Adrenal gland (tissue), 12 donors: ENCODE measurements around the gene PHF21A. TPM values are rescaled to one million over a fixed set of nuclear protein-coding genes. Genes with fewer than 3 reads are reported as not detected.

Source experiments
- DNase-seq, 7 donors: peaks; one replicate each; pipeline ENCODE4 v3.0.0-alpha.2; 2019 to 2020
- H3K27ac ChIP-seq, 5 donors: fragments of 200-600 bp; sonication (generic) in 4 of 5; 1 replicate in 3 of 5; 2 replicates in 2 of 5; pipeline versions ENCODE4 v1.5.1 to v1.8.0; 2016 to 2020; ENCODE audit warnings: mild to moderate bottlenecking in 1 of 5
- H3K27me3 ChIP-seq: fragments of 200-600 bp; 2 replicates; pipeline ENCODE4 v1.8.0; 2021
- H3K36me3 ChIP-seq, 2 donors: fragments of 200-600 bp; replicated peaks in 1 of 2; 1 replicate in 1 of 2; 2 replicates in 1 of 2; pipeline versions ENCODE4 v1.5.1 to v1.8.0; 2018 to 2022
- H3K4me1 ChIP-seq, 2 donors: fragments of 200-600 bp; replicated peaks in 1 of 2; 1 replicate in 1 of 2; 2 replicates in 1 of 2; pipeline versions ENCODE4 v1.5.1 to v1.8.0; 2018 to 2021
- H3K4me3 ChIP-seq, 4 donors: fragments of 200-600 bp; sonication (generic) in 3 of 4; one replicate each; pipeline ENCODE4 v1.5.1; 2016 to 2018
- H3K9me3 ChIP-seq, 3 donors: fragments of 200-600 bp; sonication (generic) in 1 of 3; replicated peaks in 1 of 3; 1 replicate in 2 of 3; 2 replicates in 1 of 3; pipeline versions ENCODE4 v1.5.1 to v1.8.0; 2016 to 2021
- POLR2A ChIP-seq, 2 donors: fragments of 450-650 bp; IDR thresholded peaks; one replicate each; pipeline ENCODE4 v1.6.1; 2017; ENCODE audit warnings: antibody characterized with exemption in 2 of 2, mild to moderate bottlenecking in 2 of 2, moderate library complexity in 1 of 2
- WGBS, 4 donors: extraction: QIAGEN DNeasy Blood & Tissue Kit in 2 of 4; methylation state at CpG; one replicate each; pipeline versions ENCODE4 v1.1.5 to v1.1.7; 2013 to 2017; 5-methylcytosine and 5-hydroxymethylcytosine counted together
- intact Hi-C, 2 donors: fragments of 100-400 bp; cut with DNase I; formaldehyde crosslinking; loops; one replicate each; pipeline versions ENCODE4 v1.14.1 to v1.15.0; 2022 to 2023
- polyA plus RNA-seq, 3 donors: library from polyadenylated mRNA; stranded (reverse); fragments of 200-250 nt in 2 of 3; fragments of 350-450 nt in 1 of 3; fragmentation: Illumina TruSeq in 1 of 3; extraction: RNeasy Lipid Tissue Mini Kit (QIAGEN cat#74804) in 1 of 3; gene quantifications; one replicate each; pipeline ENCODE4 v1.2.3, GENCODE V29; 2013 to 2014
- total RNA-seq, 9 donors: library from RNA; depleted of rRNA in 4 of 9; stranded (reverse); fragments of >200 nt in 4 of 9; fragments of 120-200 nt in 1 of 9; fragmentation: NEBNext Ultra II Directional in 1 of 9; extraction: Animal tissue kit (Norgen Biotek cat#: 25700) in 1 of 9; gene quantifications; one replicate each; pipeline versions ENCODE4 v1.1.0 to v1.2.4, GENCODE V29; 2013 to 2023
- TF ChIP-seq, protein P1 (sequence below), 6 experiments: fragments of 450-650 bp in 4 of 6; fragments of 200-600 bp in 2 of 6; sonication (generic) in 1 of 6; IDR thresholded peaks; 1 replicate in 5 of 6; 2 replicates in 1 of 6; pipeline versions ENCODE4 v1.5.1 to v1.8.0; 2016 to 2021; ENCODE audit warnings: antibody characterized with exemption in 6 of 6, mild to moderate bottlenecking in 2 of 6, moderate library complexity in 1 of 6
- donor health status: healthy with polysubstance abuse.
- donor health status: Bipolar disorder and iron deficiency.
- donor health status: DM: yes; HTN: yes; CAD: no.
- donor health status: DM: no; HTN: no; CAD: no.
- donor health status: DM: no; HTN: no; CAD: no.
- donor health status: DM: yes; HTN: yes; CAD: no.

The PHF21A gene
- total and polyA plus RNA-seq, 12 donors, result 28.4 to 85.1 (median 40.0) TPM

DNA sequence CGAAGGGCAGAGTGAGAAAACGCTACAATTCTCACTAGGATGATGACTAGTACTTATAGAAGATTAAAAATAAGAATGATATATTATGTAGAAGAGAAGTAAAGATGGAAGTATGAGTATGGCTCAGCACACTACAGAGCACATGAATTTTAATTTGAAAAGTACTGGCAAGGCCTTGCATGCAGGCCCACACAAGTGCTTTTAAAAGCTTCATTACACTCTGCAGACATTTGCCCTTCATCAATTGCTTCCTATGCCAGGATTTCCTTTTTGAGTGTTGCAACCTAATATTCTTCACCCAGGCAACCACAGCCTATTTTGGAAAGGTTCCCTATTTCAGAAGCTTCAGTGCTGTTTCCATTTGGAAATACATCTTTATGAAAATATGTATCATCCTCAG, 117.7 kb downstream of the PHF21A start:
- H3K4me3 ChIP-seq, result no peak overlapping the region
- H3K27me3 ChIP-seq, result no peaks in the 10 kb centered on the region
- 61 to 72% (median 69%) methylated on average over 2 of the region's 2 CpGs for WGBS, 4 donors
- H3K36me3 ChIP-seq, result no peaks in the 10 kb centered on the region
- peaks cover 0 to 39% of the 10 kb centered on the region in 2 donors for H3K4me1 ChIP-seq
- H3K9me3 ChIP-seq, result no peaks in the 10 kb centered on the region
- TF ChIP-seq POLR2A (IDR thresholded peaks at IDR 0.05), result no peak
- TF ChIP-seq, protein P1, sequence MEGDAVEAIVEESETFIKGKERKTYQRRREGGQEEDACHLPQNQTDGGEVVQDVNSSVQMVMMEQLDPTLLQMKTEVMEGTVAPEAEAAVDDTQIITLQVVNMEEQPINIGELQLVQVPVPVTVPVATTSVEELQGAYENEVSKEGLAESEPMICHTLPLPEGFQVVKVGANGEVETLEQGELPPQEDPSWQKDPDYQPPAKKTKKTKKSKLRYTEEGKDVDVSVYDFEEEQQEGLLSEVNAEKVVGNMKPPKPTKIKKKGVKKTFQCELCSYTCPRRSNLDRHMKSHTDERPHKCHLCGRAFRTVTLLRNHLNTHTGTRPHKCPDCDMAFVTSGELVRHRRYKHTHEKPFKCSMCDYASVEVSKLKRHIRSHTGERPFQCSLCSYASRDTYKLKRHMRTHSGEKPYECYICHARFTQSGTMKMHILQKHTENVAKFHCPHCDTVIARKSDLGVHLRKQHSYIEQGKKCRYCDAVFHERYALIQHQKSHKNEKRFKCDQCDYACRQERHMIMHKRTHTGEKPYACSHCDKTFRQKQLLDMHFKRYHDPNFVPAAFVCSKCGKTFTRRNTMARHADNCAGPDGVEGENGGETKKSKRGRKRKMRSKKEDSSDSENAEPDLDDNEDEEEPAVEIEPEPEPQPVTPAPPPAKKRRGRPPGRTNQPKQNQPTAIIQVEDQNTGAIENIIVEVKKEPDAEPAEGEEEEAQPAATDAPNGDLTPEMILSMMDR (IDR thresholded peaks at IDR 0.05), result no peak
- intact Hi-C loops, result loop anchor here in 1 of 2 donors (10.0 kb wide), 1 partner anchor 139 kb away; no protein-coding TSS in a partner anchor
- no peak overlapping the region for H3K27ac ChIP-seq
- DNase-seq, result no peak

DNA sequence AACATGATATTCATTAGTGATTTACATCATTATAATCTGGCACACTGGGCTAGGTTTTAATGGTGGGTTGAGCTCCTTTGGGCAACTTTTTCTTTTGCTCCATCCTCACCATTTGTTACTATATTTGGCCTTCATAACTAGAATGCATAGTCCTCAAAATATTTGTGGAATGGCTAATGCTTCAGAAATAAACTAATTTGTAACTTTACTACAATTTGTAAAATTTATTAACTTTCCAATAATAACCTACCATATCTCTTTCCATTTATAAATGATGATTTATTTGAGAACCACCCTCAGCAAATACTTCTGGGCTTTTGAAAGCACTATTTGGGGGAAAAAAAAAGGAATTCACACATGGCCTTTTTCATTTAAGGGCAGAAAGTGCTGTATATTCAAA, 119.1 kb downstream of the PHF21A start:
- Histone ChIP-seq H3K27me3 (no peaks in the 10 kb centered on the region), H3K4me1 (peaks cover 0 to 39% of the 10 kb centered on the region in 2 donors), H3K9me3 (no peaks in the 10 kb centered on the region), H3K27ac (no peak overlapping the region), H3K4me3 (no peak overlapping the region), H3K36me3 (no peaks in the 10 kb centered on the region)
- no peak for TF ChIP-seq POLR2A (IDR thresholded peaks at IDR 0.05)
- TF ChIP-seq, protein P1 (IDR thresholded peaks at IDR 0.05), result no peak
- no peak for DNase-seq
- intact Hi-C loops, result loop anchor here in 1 of 2 donors (10.0 kb wide), 1 partner anchor 137 kb away; no protein-coding TSS in a partner anchor

DNA sequence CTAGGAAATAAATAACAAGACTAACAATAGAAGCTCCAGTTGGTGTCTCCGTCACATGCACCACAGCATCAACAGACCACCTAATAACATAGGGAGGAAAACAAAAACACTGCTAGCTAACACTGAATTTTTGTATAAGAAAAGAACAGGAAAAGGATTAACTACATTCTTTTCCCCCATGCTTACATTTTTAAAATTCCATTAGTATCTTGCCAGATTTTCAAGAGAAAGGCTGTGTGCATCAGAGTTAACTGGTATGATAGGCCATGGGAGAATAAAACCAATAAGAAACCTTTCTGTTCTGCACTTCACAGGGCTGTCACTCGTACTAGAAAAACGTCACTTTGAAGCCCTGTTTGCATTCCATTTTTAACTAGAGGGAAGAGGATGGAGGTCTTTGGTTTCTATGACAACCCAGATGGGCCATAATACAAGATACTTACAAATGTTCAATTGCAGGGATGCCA, 119.8 kb downstream of the PHF21A start:
- Histone ChIP-seq H3K27me3 (no peaks in the 10 kb centered on the region), H3K4me1 (peaks cover 0 to 44% of the 10 kb centered on the region in 2 donors), H3K4me3 (no peak overlapping the region), H3K27ac (no peak overlapping the region), H3K36me3 (no peaks in the 10 kb centered on the region), H3K9me3 (no peaks in the 10 kb centered on the region)
- intact Hi-C loops, result loop anchor here in 1 of 2 donors (10.0 kb wide), 1 partner anchor 137 kb away; no protein-coding TSS in a partner anchor
- no peak for DNase-seq
- 66 to 73% (median 69%) methylated on average over 3 of the region's 3 CpGs for WGBS, 4 donors
- no peak for TF ChIP-seq POLR2A (IDR thresholded peaks at IDR 0.05)
- TF ChIP-seq, protein P1 (IDR thresholded peaks at IDR 0.05), result no peak

DNA sequence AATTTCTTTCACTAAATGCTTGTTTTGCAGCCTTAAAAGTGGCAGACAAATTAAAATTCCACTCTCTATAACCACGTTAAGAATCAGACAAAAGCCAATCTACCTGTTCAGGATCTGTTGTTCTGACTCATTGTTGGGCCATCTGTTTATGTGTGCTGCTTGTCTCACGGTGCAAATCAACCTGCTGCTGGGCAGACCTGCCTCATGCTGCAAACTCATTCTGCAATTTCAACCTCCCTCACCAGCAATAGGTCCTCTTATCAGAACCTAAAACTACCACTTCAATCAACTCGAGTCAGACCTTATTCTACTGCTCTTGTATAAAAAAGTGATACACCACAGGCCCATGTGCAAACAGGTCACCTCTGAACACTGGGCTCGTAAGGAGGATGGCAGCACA, 123.7 kb downstream of the PHF21A start:
- TF ChIP-seq, protein P1 (IDR thresholded peaks at IDR 0.05), result no peak
- no peak for TF ChIP-seq POLR2A (IDR thresholded peaks at IDR 0.05)
- intact Hi-C loops, result loop anchor here in 1 of 2 donors (10.0 kb wide), 1 partner anchor 53 kb away; no protein-coding TSS in a partner anchor
- DNase-seq, result no peak
- 49 to 55% (median 51%) methylated on average over 4 of the region's 4 CpGs for WGBS, 4 donors
- Histone ChIP-seq H3K4me3 (no peak overlapping the region), H3K9me3 (no peaks in the 10 kb centered on the region), H3K36me3 (no peaks in the 10 kb centered on the region), H3K27ac (no peak overlapping the region), H3K27me3 (no peaks in the 10 kb centered on the region), H3K4me1 (peaks cover 16 to 41% of the 10 kb centered on the region in 2 donors)
